ENCODE data around the gene RANBP3L.
"Not testable (repeated sequence)": the region's sequence is repeated elsewhere in the genome, so short reads cannot be mapped to it uniquely, and the experiment has no call there.

Gene RANBP3L

GRCh38 chr5:36202521-36202961 is 99.2 kb downstream of the RANBP3L start:
- no peak for DNase-seq

GRCh38 chr5:36200513-36200912 is 101.2 kb downstream of the RANBP3L start:
- no peak for DNase-seq

GRCh38 chr5:36199620-36200019 is 102.1 kb downstream of the RANBP3L start:
- DNase-seq, result no peak

GRCh38 chr5:36198783-36199182 is 102.9 kb downstream of the RANBP3L start:
- DNase-seq, result not testable (repeated sequence)

Measured in inflammatory macrophage (primary cell).